Stimulated activated memory B cell treated with anti-CD40 and anti-IgM and Interleukin-4, amounts not matched to agents 10 μg/mL and 1 μg/mL and 100 μg/mL, for 72 hours (primary cell): ENCODE measurements around the gene IGFLR1.

Source experiments
- ATAC-seq: fragments of 150-1000 bp; cut with Tn5 transposase; 2 replicates; pipeline ENCODE4 v1.10.0; 2021
- H3K27ac Mint-ChIP-seq: one replicate; pipeline ENCODE4 v1.8.0; 2022; ENCODE audit warnings: mild to moderate bottlenecking, mixed read lengths
- H3K27me3 Mint-ChIP-seq: one replicate; pipeline ENCODE4 v1.8.0; 2022; ENCODE audit warnings: mixed read lengths
- H3K36me3 Mint-ChIP-seq: one replicate; pipeline ENCODE4 v1.8.0; 2022; ENCODE audit warnings: mixed read lengths
- H3K4me1 Mint-ChIP-seq: one replicate; pipeline ENCODE4 v1.8.0; 2022; ENCODE audit warnings: mixed read lengths
- H3K4me3 Mint-ChIP-seq: one replicate; pipeline ENCODE4 v1.8.0; 2022; ENCODE audit warnings: mild to moderate bottlenecking, moderate library complexity, mixed read lengths
- H3K9me3 Mint-ChIP-seq: one replicate; pipeline ENCODE4 v1.8.0; 2022; ENCODE audit warnings: mixed read lengths

The IGFLR1 gene

GRCh38 chr19:35717665-35718344, 24.4 kb downstream of the IGFLR1 start, which contains the start of gene KMT2B:
Gene KMT2B (plus strand): TSS chr19:35718003. CDS start chr19:35718019, 16 bp downstream.
- Mint-ChIP-seq H3K9me3 (no peaks in the 10 kb centered on the region), H3K4me1 (peaks cover 78% of the 10 kb centered on the region), H3K36me3 (peaks cover 48% of the 10 kb centered on the region), H3K27ac (peak within 1 kb of the TSS; percentile 97), H3K4me3 (peak within 1 kb of the TSS; percentile 97), H3K27me3 (no peaks in the 10 kb centered on the region)
- ATAC-seq = peak; percentile 0

GRCh38 chr19:35716801-35717664, 25.2 kb downstream of the IGFLR1 start:
- H3K27ac Mint-ChIP-seq = peak overlapping the region; percentile 97
- H3K27me3 Mint-ChIP-seq = no peaks in the 10 kb centered on the region
- no peaks in the 10 kb centered on the region for H3K9me3 Mint-ChIP-seq
- peaks cover 79% of the 10 kb centered on the region for H3K4me1 Mint-ChIP-seq
- peak overlapping the region; percentile 97 for H3K4me3 Mint-ChIP-seq
- peak; percentile 89 for ATAC-seq
- peaks cover 40% of the 10 kb centered on the region for H3K36me3 Mint-ChIP-seq

- H3K27ac Mint-ChIP-seq = peak overlapping the region; percentile 97
- H3K4me3 Mint-ChIP-seq = peak overlapping the region; percentile 97
- no peak for ATAC-seq
- no peaks in the 10 kb centered on the region for H3K9me3 Mint-ChIP-seq
- no peaks in the 10 kb centered on the region for H3K27me3 Mint-ChIP-seq
- H3K4me1 Mint-ChIP-seq = peaks cover 79% of the 10 kb centered on the region
- peaks cover 32% of the 10 kb centered on the region for H3K36me3 Mint-ChIP-seq
Observed at GRCh38 chr19:35715981-35716800, 26.1 kb downstream of the IGFLR1 start.

GRCh38 chr19:35715355-35715809, 26.9 kb downstream of the IGFLR1 start:
- H3K36me3 Mint-ChIP-seq = peaks cover 25% of the 10 kb centered on the region
- no peak for ATAC-seq
- H3K27me3 Mint-ChIP-seq = no peaks in the 10 kb centered on the region
- H3K4me3 Mint-ChIP-seq = peak overlapping the region; percentile 97
- H3K9me3 Mint-ChIP-seq = no peaks in the 10 kb centered on the region
- peak overlapping the region; percentile 97 for H3K27ac Mint-ChIP-seq
- peaks cover 83% of the 10 kb centered on the region for H3K4me1 Mint-ChIP-seq

GRCh38 chr19:35714601-35715354, 27.5 kb downstream of the IGFLR1 start:
- ATAC-seq = no peak
- peak overlapping the region; percentile 97 for H3K27ac Mint-ChIP-seq
- peaks cover 20% of the 10 kb centered on the region for H3K36me3 Mint-ChIP-seq
- H3K27me3 Mint-ChIP-seq = no peaks in the 10 kb centered on the region
- peaks cover 79% of the 10 kb centered on the region for H3K4me1 Mint-ChIP-seq
- H3K9me3 Mint-ChIP-seq = no peaks in the 10 kb centered on the region
- H3K4me3 Mint-ChIP-seq = peak overlapping the region; percentile 92

GRCh38 chr19:35713904-35714495, 28.3 kb downstream of the IGFLR1 start:
- H3K27ac Mint-ChIP-seq = peak overlapping the region; percentile 97

GRCh38 chr19:35713506-35713850, 28.8 kb downstream of the IGFLR1 start:
- H3K27me3 Mint-ChIP-seq = no peaks in the 10 kb centered on the region
- peaks cover 20% of the 10 kb centered on the region for H3K36me3 Mint-ChIP-seq
- peak overlapping the region; percentile 92 for H3K4me3 Mint-ChIP-seq
- H3K4me1 Mint-ChIP-seq = peaks cover 66% of the 10 kb centered on the region
- no peak for ATAC-seq
- H3K9me3 Mint-ChIP-seq = no peaks in the 10 kb centered on the region
- H3K27ac Mint-ChIP-seq = peak overlapping the region; percentile 97

More at GRCh38 chr19:35713904-35714495, 28.3 kb downstream of the IGFLR1 start:
- no peaks in the 10 kb centered on the region for H3K27me3 Mint-ChIP-seq
- peaks cover 71% of the 10 kb centered on the region for H3K4me1 Mint-ChIP-seq
- H3K36me3 Mint-ChIP-seq = peaks cover 20% of the 10 kb centered on the region
- peak overlapping the region; percentile 92 for H3K4me3 Mint-ChIP-seq
- no peak for ATAC-seq
- H3K9me3 Mint-ChIP-seq = no peaks in the 10 kb centered on the region

- Mint-ChIP-seq H3K27me3 (no peaks in the 10 kb centered on the region), H3K27ac (peak overlapping the region; percentile 97), H3K9me3 (no peaks in the 10 kb centered on the region), H3K36me3 (peaks cover 20% of the 10 kb centered on the region), H3K4me1 (peaks cover 65% of the 10 kb centered on the region), H3K4me3 (peak overlapping the region; percentile 92)
- ATAC-seq = peak; percentile 13
Observed at GRCh38 chr19:35712567-35713505, 29.4 kb downstream of the IGFLR1 start.

- peak; percentile 78 for ATAC-seq
- H3K4me1 Mint-ChIP-seq = peaks cover 57% of the 10 kb centered on the region
Observed at GRCh38 chr19:35710784-35711723, 31.2 kb downstream of the IGFLR1 start.

GRCh38 chr19:35708391-35708790, 33.9 kb downstream of the IGFLR1 start:
- H3K27me3 Mint-ChIP-seq = no peaks in the 10 kb centered on the region
- H3K9me3 Mint-ChIP-seq = no peaks in the 10 kb centered on the region
- H3K27ac Mint-ChIP-seq = no peak overlapping the region
- H3K36me3 Mint-ChIP-seq = no peaks in the 10 kb centered on the region
- H3K4me1 Mint-ChIP-seq = peaks cover 31% of the 10 kb centered on the region
- no peak for ATAC-seq
- no peak overlapping the region for H3K4me3 Mint-ChIP-seq

More at GRCh38 chr19:35710784-35711723, 31.2 kb downstream of the IGFLR1 start:
- Mint-ChIP-seq H3K36me3 (peaks cover 12% of the 10 kb centered on the region), H3K9me3 (no peaks in the 10 kb centered on the region), H3K27me3 (no peaks in the 10 kb centered on the region), H3K27ac (peak overlapping the region; percentile 97), H3K4me3 (peak overlapping the region; percentile 74)

GRCh38 chr19:35704218-35704617, 38.0 kb downstream of the IGFLR1 start, which contains the start of gene ZBTB32:
Gene ZBTB32 (plus strand): TSS chr19:35704558. CDS start chr19:35714627, 10,069 bp downstream.
- Mint-ChIP-seq H3K9me3 (no peaks in the 10 kb centered on the region), H3K4me3 (no peak within 1 kb of the TSS), H3K4me1 (peaks cover 7% of the 10 kb centered on the region), H3K27me3 (no peaks in the 10 kb centered on the region), H3K36me3 (no peaks in the 10 kb centered on the region), H3K27ac (no peak within 1 kb of the TSS)
- ATAC-seq = no peak

GRCh38 chr19:35703343-35703742, 38.9 kb downstream of the IGFLR1 start:
- Mint-ChIP-seq H3K4me1 (peaks cover 7% of the 10 kb centered on the region), H3K36me3 (no peaks in the 10 kb centered on the region), H3K4me3 (peak overlapping the region; percentile 87), H3K27ac (no peak overlapping the region), H3K9me3 (no peaks in the 10 kb centered on the region), H3K27me3 (no peaks in the 10 kb centered on the region)
- no peak for ATAC-seq
